GM12865 (cell line): Measurements from ENCODE around the gene PHRF1.

Experiments
- DNase-seq: peaks from one replicate; pipeline ENCODE4 v3.0.0; 2010; ENCODE audit warnings: low read depth
- H3K4me3 ChIP-seq: 2 replicates; pipeline ENCODE4 v1.5.1; 2011; ENCODE audit warnings: mild to moderate bottlenecking, low read depth, low read length, control low read depth
- TF ChIP-seq, protein P1 (sequence below): IDR thresholded peaks from 2 replicates; pipeline ENCODE4 v1.5.1; 2011; ENCODE audit warnings: low read length, control low read depth, low read depth, inconsistent platforms; ENCODE audit not compliant: insufficient read depth; ENCODE audit errors: missing control alignments

PHRF1 gene

DNA sequence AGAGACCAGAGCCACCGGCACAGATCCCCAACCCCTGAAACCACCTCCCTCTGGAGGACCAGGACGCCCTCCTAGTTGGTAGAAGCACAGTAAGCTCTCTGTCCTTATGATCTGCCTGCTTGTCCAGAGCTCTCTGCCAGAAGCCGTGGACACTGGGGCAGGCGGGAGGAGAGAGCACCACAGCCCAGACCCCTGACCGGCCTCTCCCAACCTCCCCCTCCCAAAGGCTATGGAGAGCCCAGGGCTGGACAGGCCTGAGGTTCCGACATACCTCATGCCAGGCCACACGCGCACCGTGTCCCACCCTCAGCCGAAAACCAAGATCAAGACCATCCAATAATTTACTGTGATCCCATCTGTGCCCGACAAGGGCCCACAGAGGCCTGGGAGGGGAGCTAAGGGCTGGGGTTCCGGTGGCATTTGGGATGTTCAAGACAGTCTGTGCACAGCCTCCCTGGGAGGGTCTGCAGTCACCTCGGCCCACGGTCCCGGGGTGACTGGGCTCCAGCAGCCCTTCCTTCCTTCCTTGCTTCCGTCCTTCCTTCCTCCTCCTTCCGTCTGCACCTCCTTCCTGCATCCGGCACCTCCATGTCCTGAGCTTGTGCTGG is 44.2 kb upstream of the PHRF1 start:
- TF ChIP-seq, protein P1, sequence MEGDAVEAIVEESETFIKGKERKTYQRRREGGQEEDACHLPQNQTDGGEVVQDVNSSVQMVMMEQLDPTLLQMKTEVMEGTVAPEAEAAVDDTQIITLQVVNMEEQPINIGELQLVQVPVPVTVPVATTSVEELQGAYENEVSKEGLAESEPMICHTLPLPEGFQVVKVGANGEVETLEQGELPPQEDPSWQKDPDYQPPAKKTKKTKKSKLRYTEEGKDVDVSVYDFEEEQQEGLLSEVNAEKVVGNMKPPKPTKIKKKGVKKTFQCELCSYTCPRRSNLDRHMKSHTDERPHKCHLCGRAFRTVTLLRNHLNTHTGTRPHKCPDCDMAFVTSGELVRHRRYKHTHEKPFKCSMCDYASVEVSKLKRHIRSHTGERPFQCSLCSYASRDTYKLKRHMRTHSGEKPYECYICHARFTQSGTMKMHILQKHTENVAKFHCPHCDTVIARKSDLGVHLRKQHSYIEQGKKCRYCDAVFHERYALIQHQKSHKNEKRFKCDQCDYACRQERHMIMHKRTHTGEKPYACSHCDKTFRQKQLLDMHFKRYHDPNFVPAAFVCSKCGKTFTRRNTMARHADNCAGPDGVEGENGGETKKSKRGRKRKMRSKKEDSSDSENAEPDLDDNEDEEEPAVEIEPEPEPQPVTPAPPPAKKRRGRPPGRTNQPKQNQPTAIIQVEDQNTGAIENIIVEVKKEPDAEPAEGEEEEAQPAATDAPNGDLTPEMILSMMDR = no peak
- DNase-seq = no peak
- no peak overlapping the region for H3K4me3 ChIP-seq

DNA sequence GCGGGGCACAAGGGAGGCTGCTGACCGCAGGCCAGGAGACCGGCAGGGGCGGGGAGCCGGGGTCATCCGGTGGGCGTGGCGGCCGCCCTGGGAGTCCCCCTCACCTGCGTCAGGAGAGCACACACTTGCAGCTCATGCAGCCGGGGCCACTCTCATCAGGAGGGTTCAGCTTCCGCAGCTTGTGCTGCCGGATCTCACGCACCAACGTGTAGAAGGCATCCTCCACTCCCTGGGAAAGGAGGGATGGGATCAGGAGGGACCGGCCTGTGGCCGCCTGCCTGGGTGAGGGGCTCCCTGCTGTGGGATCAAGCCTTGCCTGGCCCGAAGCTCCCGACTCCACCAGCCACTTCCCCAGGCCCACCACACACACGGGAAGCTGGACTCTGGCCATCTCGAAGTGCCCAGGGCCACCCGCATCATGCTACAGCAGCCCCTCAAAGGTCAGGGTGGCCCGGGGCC is 43.7 kb upstream of the PHRF1 start:
- no peak overlapping the region for H3K4me3 ChIP-seq
- no peak for DNase-seq
- TF ChIP-seq, protein P1 = no peak

DNA sequence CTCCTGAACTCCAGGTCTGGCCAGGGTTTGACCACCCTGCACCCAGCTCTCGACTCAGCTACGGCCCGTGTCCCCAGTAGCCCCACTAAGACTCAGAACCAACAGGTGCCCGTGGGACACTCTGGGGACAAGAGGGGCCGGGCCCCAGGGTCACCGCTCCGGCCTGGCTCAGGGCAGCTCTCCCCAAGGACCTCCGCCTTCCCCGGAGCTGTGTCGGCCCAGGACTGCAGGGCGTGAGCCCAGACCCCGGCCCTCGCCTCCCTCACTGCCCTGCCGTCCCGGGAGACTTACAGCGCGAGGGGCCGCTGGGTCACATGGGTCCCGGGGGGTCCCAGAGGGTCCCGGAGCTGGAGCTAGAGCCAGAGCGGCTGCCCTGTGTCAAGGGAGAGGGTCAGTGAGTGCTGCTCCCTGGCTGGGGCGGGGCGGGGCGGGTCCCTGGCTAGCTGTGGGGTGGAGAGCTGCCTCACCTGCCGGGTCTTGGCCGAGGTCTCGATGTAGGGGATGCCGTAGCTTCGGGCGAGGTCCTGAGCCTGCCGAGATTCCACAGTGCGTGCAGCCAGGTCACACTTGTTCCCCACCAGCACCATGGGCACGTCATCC is 43.2 kb upstream of the PHRF1 start:
- no peak overlapping the region for H3K4me3 ChIP-seq
- no peak for DNase-seq
- TF ChIP-seq, protein P1 = no peak

DNA sequence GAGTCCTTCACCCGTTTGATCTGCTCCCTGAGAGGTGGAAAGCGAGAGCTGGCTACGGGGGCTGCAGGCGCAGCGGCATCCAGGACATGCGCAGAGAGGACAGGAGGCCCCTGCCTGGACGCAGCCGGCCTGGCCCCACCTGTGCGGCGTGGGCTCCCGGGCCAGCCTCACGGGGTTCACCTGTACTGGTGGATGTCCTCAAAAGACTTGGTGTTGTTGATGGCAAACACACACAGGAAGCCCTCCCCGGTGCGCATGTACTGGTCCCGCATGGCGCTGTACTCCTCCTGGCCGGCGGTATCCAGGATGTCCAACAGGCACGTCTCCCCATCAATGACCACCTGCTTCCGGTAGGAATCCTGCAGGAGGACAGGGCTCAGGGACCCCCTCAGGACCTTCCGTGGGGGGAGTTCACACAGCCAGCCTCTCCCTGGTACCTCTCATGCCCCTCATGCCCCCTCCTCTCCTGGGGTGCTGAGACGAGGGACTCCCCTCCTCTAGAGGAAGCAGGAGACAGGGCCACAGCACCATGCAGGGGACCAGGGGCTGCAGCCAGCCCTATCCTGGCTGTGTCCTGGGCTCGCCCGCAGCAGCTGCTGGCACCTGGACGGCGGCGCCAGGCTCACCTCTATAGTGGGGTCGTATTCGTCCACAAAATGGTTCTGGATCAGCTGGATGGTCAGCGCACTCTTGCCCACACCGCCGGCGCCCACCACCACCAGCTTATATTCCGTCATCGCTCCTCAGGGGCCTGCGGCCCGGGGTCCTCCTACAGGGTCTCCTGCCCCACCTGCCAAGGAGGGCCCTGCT is 42.5 kb upstream of the PHRF1 start:
- DNase-seq = no peak
- TF ChIP-seq, protein P1 = no peak
- H3K4me3 ChIP-seq = peak overlapping the region; percentile 74; the same call in 1 of the 2 replicates

GRCh38 chr11:534396-535209 is 41.7 kb upstream of the PHRF1 start:
- TF ChIP-seq, protein P1 = no peak
- peak overlapping the region; percentile 74 for H3K4me3 ChIP-seq
- DNase-seq = peak; percentile 60

DNA sequence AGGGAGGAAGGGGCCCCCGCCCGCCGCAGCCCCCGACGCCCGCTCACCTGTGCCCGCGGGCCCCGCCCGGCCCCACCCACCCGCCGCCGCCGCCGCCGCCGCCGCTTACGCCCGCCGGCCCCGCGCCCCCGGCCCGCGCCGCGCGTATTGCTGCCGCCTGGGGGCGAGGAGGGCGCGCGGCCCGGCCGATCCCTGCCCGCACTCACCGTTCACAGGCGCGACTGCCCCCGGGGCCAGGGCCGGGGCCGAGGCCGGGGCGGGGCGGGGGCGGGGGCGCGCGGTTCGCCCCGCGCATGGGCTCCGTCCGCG is 41.1 kb upstream of the PHRF1 start:
- peak overlapping the region; percentile 74 for H3K4me3 ChIP-seq
- TF ChIP-seq, protein P1 = no peak
- DNase-seq = no peak
